HG03575 (cell line): Measurements from ENCODE around the gene PPP5C.

ENCODE experiments used
- ATAC-seq: cut with Tn5 transposase; IDR thresholded peaks from one replicate; pipeline ENCODE4 v1.9.1; 2021; ENCODE audit not compliant: unreplicated experiment, insufficient number of reproducible peaks, low FRiP score; ENCODE audit errors: extremely low read depth

PPP5C gene

GRCh38 chr19:46380690-46381089 lies 33.8 kb downstream of the PPP5C start:
- no peak for ATAC-seq

GRCh38 chr19:46381346-46381745 lies 34.5 kb downstream of the PPP5C start:
- ATAC-seq: no peak

- no peak for ATAC-seq
These were observed 35.0 kb downstream of the PPP5C start for GRCh38 chr19:46381756-46382345.

- no peak for ATAC-seq
These were observed 36.4 kb downstream of the PPP5C start for GRCh38 chr19:46383171-46383815.

- ATAC-seq: no peak
These were observed 37.0 kb downstream of the PPP5C start for GRCh38 chr19:46383846-46384245.

GRCh38 chr19:46384396-46384795 lies 37.5 kb downstream of the PPP5C start:
- no peak for ATAC-seq

- no peak for ATAC-seq
These were observed 38.7 kb downstream of the PPP5C start for GRCh38 chr19:46385636-46386035.

GRCh38 chr19:46386151-46386550 lies 39.3 kb downstream of the PPP5C start:
- ATAC-seq: no peak

- no peak for ATAC-seq
These were observed 40.3 kb downstream of the PPP5C start for GRCh38 chr19:46386996-46387712.

- no peak for ATAC-seq
These were observed 40.8 kb downstream of the PPP5C start for GRCh38 chr19:46387713-46388130.

GRCh38 chr19:46388311-46389095 lies 41.6 kb downstream of the PPP5C start:
- no peak for ATAC-seq

GRCh38 chr19:46390121-46390858 lies 43.4 kb downstream of the PPP5C start:
- no peak for ATAC-seq

GRCh38 chr19:46390866-46391265 lies 44.0 kb downstream of the PPP5C start:
- ATAC-seq: no peak

GRCh38 chr19:46391296-46392251 lies 44.7 kb downstream of the PPP5C start:
- no peak for ATAC-seq

GRCh38 chr19:46392252-46392801 lies 45.4 kb downstream of the PPP5C start:
- no peak for ATAC-seq

GRCh38 chr19:46392837-46393236 lies 46.0 kb downstream of the PPP5C start:
- no peak for ATAC-seq

GRCh38 chr19:46393456-46394401 lies 46.8 kb downstream of the PPP5C start:
- ATAC-seq: no peak
